Activated CD4-positive, alpha-beta T cell treated with anti-CD3 and anti-CD28 coated beads, Interleukin-2, Interleukin-4, amounts not matched to agents 100 ng/mL and 50 ng/mL, durations not matched to agents 16 hours and 8 hours (primary cell): ENCODE data around the gene HLCS.

ENCODE experiments used
- DNase-seq: peaks from one replicate; pipeline ENCODE4 v3.0.0-alpha.2; 2020; ENCODE audit warnings: low spot score

Gene HLCS

DNA sequence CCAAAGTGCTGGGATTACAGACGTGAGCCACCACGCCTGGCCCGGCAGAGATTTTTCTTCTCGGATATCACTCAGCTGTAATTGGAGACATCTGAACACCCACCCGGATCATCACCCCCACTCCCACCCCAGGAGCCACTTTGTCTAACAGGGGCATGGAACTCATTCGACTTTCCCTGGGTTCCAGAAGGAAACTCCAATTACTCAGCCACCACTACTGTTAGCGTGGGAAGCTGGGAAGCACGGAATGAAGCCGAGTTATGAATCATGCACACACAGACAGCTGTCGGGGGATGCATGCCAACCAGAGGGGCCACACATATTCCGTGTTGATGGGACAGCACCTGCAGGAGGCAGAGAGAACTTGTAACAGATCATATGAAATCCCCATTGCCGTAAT is 85.2 kb downstream of the HLCS start:
- DNase-seq = no peak

DNA sequence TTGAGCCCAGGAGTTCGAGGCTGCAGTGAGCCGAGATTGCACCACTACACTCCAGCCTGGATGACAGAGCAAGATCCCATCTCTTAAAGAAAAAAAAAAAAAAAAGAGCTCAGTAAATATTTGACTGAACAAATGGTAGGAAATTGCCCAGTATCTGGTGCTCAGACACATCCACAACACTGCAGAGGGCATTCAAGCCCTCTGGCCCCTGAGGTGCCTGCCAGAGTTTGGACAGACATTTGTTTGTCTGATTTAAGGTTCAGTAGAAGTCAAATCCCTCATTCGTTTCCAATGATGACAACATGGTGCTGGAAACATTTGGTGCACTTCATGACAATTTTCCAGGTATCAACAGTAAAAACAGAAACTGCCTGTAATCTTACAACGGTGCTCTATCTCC is 86.6 kb downstream of the HLCS start:
- DNase-seq = no peak

DNA sequence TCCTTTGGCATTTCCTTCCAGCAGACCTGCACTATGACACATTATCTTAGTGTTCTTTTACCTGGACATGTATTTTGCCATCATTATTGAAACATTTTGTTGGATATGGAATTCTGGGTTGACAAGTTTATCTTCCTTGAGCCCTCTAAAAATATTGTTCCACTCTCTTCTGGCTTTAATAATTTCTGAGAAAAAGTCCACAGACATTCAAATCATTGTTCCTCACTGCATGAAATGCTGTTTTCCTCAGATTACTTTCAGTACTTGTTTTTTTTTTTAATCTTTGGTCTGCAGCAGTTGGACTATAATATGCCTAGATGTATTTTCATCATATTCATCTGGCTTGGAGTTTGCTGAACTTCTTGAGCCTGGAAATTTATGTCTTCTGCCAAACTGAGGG is 88.7 kb downstream of the HLCS start:
- DNase-seq = no peak

DNA sequence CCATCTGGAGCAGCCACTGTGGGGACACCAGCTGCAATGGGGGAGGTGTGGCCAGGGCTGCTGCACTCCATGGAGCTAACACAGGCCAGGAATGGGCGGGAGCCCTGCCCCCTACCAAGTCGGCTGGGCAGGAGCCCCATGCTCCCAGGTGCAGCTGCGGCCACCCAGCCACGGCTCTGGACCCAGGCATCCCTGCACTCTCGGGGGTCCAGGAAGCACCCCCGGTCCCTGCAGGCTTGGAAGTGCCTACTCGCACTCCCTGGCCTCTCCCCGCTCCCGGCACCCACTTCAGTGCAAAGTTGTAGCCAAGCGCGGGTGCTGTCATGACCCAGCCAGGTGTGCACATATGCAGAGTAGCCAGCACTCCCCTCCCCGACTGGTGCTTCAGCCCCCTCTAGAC is 91.8 kb downstream of the HLCS start:
- DNase-seq = no peak

DNA sequence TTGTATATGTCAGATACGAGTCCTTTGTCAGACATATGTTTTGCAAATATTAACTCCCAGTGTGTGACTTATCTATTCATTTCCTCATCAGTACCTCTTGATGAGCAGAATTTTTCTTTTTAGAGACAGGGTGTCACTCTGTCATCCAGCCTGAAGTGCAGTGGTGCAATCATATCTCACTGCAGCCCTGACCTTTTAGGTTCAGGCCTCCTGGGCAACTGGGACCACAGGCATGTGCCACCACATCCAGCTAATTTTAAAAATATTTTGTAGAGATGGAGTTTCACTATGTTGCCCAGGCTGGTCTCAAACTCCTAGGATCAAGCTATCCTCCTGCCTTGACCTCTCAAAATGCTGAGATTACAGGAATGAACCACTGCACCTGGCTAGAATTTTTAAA is 93.0 kb downstream of the HLCS start:
- DNase-seq = no peak

DNA sequence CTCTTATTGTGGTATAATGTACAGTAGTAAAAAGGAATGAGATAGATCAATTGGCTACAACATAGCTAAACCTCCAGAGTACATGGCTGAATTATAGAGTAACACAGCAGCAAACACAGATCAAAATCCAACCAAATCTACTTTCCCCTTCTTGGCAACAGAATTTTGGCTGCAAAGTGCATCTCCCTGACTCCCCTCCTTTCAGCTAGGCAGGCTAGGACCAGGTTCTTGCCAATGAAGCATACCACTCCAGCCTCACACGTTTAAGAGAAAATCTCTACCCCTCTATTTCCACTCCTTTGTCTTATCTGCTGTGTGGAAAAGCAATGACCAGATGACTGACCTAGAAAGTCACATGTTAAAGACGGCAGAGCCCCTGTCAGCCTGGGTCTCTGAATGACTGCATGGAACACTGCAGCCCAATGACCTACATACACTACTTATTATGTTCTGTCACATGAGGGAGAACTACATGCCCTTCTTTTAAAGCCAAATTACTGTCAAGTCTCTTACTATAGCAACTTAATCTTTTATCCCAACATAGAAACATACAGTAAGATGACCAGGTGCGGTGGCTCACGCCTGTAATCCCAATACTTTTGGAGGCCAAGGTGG is 99.1 kb downstream of the HLCS start:
- no peak for DNase-seq

DNA sequence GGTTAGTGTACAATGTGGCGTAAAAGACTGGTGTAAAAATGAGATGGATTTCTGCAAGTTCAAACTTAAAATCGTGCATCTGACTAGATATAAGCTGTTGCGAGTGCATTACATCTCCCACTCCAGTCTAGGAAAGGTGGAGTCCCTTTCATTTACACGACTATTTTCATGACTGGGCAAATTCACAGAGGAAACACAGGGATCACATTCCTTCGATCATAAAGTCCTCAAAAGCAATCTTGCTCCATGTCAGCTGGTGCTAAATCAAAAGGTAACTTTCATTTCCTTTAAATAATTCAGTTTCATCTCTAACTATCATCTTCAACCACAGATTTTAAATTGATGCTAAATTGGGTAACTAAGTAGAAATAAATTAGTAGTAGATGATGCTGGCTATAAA is 100.0 kb downstream of the HLCS start:
- DNase-seq = no peak

DNA sequence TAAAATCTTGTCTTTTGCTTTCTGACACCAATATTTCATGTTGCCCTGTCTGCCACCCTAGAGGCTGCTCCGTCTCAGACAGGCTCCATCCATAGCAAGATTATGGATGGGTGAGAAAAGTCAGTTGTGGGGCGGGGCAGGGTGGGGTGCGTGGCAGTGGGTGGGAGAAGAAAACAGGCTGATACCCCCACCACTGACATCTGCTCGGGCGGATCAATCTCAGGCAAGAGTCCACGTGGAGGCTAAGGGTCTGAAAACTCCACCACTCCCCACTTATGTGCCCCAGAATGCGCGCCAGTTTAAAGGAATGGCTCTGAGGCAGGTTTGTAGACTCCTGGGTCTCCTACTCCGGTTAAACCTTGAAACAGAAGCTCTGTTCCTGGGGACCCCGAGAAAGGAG is 101.5 kb downstream of the HLCS start:
- no peak for DNase-seq

DNA sequence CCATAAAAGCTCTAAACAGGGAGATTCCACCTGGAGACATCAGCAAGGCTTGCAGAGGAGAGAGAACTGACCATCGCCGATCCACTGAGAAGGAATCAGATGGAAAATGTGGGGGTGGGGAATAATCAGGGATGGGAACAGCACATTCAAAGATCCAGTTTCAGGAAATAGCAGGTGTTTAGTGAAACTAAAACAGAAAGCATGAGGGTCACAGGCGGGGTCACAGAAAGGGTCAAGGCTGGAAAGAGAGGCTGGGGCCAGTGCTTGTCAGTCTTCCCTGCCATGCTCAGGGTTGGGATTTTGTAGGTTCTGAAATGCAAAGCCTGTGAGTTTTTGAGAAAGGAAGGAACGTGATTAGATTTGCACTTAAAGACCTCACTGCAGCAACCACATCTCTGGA is 103.2 kb downstream of the HLCS start:
- no peak for DNase-seq

DNA sequence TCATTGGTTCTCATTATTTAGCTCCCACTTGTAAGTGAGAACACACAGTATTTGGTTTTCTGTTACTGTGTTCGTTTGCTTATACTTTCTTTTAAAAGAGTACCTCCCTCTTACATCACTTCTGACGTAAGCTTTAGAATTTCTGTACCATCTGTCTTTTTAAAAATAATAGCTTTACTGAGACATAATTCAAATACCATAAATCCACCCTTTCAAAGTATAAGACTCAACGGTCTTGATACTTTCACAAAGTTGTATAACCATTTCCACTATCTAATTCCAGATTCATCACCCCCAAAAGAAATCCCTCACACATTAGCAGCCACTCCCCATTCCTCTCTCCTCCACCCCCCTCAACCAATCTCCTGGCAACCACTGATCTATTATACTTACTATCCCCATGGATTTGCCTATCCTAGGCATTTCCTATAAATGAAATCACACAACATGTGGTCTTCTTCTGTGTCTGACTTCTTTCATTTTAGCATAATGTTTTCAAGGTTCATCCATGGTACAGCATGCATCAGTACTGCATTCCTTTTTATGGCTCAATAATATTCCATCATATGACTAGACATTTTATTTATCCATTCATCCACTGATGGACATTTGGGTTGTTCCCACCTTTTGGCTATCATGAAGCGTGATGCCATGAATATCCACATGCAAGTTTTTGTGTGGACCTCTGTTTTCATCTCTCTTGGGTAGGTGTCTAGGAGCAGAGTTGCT is 104.7 kb downstream of the HLCS start:
- DNase-seq = no peak

DNA sequence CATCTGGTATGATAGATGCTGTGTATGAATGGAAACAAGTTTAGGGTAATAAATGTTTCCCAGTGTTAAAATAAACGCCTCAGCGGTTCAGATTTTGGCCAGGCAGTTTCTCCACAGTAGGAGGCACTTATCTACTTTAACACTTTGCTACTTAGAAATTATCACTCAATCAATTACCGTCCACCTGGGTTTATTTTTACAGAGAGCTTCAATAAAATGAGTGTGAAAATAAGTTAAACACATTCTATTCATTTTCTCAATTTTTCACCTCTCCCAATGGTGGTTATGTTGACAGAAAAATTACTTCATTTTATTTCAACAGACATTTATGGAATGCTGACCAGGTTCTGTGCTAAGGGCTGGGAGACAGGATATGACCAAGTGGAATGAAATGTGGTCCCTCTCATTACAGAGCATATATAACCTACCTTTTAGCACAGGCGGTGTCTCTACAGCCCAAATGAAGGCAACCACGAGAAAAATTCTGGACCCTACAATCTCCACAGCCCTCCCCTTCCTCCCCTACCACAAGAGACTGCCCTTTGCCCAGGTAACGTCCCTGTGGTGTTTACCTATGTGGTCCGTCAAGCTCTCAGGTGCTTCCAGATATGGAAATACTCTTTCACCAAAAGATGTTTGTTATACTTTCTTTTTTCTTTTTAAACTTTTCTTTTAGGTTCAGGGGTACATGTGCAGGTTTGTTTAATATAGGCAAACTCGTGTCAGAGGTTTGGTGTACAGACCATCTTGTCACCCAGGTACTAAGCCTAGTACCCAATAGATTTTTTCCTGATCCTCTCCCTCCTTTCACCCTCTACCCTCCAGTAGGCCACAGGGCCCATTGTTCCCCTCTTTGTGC is 105.5 kb downstream of the HLCS start:
- no peak for DNase-seq

DNA sequence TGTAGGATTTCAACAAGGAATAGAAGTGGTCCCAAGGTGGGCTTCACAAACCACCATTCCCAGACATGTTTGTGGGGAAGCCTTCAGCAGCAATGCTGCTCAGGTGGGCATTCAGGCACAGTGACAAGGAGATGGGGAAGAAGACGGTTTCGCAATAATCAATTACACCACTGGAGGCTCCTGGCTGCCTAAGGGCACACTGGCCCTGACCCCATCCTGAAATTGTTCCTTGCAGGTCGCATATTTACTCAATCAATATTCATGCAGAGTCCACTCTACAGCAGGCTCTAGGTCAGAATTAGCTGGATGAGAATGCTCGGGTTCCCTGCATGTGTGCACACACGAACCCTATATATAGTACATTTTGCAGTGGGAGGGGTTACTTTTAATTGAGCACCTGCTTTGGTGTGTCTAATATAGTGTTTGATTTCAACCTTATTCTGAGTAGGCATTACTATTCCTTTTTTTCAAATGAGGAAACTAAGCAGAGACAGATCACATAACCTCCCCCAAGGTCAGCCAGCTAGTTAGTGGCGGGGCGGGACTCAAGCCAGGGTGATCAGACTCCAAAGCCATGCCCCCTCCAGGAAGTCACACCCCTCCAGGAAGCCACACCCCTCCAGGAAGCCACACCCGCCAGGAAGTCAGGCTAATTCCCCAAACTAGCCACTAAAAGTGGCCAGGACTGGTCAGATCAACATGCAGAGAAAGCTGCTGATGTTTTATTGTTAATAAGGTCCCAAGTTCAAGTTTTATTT is 106.5 kb downstream of the HLCS start:
- peak; percentile 48 for DNase-seq

DNA sequence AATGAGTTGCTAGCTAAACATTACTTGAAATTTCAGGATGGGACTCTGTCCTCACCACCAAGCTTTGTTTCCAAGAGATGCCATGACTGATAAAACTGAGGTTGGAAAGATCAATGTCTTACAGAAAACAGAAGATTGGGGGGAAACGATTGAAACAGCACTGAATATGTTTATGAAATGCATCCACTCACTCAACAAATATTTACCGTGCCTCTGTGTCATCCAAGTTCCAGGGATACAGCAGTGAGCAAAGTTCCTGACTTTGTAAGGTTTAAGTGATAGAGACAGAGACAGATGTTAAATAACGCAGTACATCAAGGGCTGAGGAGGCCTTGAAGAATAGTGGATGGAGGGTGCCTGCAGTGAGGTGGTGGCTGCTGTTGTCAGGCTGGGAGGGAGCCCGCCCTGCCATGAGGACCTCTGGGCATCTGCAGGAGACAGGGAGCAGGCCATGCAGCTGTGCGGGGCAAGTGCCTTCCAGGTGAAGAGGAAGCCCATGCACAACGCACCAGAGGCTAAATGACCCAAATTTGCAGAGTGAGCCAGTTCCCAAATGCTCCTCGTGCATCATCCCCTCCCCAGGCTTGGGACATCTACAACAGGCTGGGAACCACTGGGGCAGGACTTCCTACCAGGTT is 108.0 kb downstream of the HLCS start:
- DNase-seq = no peak

DNA sequence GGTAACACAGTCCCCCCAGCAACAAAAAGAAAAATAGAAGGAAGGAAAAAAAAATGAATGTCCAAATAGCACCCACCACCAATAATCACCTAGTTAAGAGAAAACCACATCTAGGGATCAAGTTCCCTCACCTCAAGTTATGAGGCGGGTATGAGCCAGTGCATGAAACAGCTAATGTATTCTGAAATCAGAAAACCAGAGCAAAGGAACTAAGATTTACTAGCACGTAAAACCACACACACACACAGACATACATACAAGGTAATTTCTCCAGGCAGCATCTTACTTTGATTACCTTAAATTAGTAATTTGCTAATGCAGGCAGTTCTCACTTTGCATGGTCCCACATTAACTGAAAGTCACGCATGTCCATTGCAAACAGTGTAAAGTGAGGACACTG is 109.8 kb downstream of the HLCS start:
- peak; percentile 11 for DNase-seq

DNA sequence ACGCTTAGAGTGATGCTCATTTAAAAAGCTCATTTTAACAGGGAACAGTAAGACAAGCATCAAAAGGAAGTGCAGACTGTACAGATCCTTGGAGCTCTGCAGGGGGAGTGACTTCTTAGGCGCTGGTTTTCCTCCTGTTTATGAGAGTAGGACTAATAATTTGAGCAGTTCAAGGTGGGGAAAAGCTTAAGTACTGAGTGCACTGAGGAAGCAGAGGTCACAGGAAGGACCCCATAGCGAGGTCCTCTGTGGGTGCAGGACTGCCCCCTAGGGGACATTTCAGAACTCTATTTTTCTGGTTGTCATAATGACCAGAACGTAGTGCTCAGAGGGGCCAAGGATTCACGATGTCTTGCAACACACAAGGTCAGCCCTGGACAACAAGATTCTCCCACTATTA is 112.1 kb downstream of the HLCS start:
- peak; percentile 51 for DNase-seq

DNA sequence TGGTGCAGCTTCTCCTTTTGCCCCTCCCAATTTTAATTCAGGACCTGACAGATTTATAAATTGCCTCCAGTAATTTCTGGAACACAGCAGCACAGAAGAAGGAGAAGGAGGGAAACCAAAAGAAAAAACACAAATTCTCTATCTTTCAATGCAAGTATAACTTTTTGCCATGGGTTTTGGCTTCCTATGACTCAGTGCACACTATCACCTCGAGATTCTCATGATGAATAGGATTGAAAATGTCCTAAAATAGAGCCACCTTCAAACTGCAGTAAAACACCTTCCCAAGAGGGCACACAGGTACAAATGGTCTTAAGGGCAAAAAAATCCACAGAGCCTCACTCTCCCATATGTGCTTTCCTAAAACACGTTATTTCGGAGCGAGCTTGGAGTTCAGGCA is 113.6 kb downstream of the HLCS start:
- peak; percentile 36 for DNase-seq

DNA sequence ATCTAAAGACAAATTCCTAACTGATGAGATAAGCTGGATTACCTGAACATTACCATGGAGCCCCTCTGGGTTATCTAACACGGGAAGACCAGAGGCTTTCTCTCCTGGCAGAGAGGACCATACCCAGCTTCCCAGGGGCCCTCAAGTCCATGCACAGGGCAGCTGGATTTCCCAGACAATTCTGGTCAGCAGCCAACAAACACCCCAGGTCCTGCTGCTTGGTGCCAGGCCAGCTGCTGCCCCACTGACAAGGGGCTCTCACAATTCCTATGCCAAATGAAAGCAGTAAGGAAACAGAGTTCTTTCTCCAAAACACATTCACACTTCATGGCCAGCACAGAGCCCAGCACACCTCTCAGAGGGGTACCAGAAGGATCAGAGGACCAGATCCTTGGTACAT is 114.2 kb downstream of the HLCS start:
- DNase-seq = no peak

DNA sequence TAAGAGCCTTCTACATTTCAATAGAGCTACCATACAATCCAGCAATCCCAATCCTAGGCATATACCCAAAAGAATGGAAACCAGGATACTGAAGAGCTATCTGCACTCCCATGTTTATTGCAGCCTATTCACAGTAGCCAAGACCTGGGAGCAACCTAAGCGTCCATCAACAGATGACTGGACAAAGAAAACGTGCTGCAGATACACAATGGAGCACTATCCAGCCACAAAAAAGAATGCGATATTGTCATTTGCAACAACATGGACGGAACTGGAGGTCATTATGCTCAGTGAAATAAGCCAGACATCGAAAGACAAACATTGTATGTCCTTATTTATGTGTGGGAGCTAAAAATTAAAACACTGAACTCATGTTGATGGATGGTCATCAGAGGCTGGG is 115.3 kb downstream of the HLCS start:
- DNase-seq = no peak

DNA sequence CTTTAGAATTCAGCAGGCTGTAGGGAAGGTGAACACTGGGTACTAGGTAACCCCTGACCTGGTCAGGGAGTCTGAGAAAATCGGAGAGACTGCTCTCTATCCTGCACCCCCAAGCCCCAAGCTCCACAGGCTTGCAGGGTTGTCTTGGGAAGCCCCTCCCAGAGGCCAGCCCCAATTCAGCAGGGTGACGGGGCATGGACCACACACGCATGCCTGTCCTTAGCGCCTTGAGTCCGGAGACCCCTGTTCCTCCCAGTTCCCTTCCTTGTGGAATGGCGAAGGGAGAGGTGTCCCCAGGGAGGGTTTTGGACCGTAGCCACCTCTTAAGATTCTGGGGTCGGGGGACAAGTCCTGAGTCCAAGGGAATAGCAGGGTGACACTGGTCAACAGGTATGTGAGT is 116.1 kb downstream of the HLCS start:
- no peak for DNase-seq

DNA sequence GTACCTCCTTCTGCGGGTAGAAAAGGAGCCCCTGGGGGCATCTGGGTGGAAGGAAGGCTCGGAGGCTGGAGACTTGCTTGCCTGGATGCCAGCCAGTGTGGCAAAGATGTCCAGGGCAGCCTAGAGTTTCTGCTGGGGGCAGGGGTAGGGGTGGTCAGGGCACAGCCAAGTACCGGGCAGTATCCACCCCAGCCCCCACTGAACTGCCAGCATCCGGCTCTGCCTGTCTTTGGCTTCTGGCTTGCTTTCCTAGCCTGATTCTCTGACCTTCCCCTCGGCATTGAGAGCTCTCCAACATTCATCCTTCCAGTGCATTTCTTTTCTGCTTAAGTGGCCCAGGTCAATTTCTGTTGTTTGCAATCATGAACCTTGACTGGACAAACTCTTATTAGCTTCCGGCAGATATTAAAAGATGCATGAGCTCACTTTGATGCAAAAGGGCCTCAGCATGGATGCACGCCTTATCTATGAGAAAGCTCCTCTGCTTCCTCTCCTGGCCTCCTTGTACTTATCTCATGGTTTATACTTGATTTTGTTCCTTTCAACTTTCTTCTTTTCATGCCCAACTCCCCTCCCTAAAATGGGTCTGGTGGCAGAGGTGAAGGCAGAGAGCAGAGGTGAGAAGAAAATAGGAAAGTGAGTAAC is 116.9 kb downstream of the HLCS start:
- DNase-seq = no peak

DNA sequence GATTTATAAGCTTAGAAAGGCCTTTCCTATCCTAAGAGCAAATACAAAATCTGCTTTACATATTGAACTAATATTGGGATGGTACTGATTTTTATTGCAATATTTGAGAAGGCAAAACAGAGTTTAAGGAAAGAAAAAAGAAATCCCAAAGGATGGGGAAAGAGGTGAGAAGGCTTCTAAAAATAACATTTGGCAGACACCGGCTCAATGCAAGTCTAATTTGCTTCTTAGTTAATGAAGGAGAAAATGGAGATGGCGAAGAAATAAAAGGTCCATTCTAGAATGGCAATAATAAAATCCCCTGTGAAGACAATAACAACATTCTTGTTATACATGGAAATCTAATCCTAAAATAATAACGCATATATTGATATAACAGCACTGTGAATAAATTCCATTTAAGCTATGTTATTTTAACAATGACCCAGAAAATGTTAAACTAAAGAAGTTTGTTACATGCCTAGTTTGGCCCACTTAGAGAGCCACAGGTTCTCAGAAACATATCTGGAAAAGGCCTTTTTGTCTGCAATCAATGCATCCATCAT is 117.7 kb downstream of the HLCS start:
- DNase-seq = no peak
